Amygdala (tissue), 56 donors: Measurements from ENCODE around the gene HRK.
A peak's percentile ranks its signal among the peaks of the same experiment; 100 is the strongest.
"Not testable (repeated sequence)": the region's sequence is repeated elsewhere in the genome, so short reads cannot be mapped to it uniquely, and the experiment has no call there.

Source experiments
- DNase-seq, 56 donors: peaks; one replicate each; lab custom pipeline; 2025; lab: John Stamatoyannopoulos, UW

HRK gene

DNA sequence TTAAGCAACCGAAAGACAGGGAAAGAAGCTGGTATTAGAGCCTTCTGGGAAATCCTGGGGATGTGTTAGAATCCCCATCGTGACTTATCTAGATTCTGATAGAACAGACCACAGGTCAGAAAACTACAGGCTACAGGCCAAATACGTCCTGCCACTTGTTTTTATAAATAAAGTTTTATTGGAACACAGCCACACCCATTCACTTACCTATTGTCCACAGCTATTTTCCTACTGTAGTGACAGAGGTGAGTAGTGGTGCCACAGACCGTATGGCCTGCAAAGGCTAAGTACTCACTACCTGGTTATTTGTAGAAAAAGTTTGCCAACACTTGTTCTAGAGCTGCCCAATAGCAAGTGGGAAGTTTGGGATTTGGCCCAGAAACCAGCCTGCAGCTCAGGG, 53.8 kb downstream of the HRK start:
- no peak for DNase-seq

DNA sequence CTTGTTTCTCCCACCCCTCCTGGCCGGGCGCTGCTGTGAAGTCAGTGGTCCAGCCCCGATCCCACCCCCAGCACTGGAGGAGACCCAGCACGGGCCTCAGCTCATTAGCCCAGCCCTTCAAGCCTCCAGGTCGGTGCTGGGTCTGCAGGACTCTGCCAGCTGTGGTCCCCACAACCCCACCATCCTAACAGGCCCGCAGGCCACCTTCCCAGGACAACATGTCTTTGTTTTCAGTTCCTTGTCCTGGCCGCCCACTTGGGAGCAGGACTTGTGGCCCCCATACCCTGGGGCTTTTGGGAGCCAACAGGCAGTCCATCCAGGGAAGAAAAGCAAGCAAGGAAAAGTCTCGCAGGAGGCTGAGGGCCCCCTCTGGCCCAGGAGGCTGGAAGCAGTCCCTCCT, 60.0 kb downstream of the HRK start:
- DNase-seq = peak in 1 of 56 donors; percentile 2

DNA sequence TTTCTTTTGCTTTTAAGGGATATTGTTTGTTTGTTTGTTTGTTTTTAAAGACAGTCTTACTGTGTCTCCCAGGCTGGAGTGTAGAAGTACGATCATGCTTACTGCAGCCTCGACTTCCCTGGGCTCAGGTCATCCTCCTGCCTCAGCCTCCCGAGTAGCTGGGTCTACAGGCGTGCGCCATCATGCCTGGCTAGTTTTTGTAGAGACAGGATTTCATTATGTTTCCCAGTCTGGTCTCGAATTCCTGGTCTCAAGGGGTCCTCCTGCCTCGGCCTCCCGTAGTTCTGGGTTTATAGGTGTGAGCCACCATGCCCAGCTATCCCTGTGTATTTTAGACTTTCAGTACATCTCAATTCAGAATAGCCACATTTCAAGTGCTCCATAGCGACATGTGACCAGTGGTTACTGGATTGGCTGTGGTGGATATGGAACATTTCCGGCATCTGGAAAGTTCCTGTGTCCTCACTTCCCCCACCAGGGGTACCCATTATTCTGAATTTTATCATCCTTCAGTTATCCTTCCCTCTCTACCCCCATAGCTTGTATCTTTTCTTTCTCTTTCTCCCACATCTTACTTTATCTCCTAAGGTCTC, 61.1 kb downstream of the HRK start:
- DNase-seq = no peak

DNA sequence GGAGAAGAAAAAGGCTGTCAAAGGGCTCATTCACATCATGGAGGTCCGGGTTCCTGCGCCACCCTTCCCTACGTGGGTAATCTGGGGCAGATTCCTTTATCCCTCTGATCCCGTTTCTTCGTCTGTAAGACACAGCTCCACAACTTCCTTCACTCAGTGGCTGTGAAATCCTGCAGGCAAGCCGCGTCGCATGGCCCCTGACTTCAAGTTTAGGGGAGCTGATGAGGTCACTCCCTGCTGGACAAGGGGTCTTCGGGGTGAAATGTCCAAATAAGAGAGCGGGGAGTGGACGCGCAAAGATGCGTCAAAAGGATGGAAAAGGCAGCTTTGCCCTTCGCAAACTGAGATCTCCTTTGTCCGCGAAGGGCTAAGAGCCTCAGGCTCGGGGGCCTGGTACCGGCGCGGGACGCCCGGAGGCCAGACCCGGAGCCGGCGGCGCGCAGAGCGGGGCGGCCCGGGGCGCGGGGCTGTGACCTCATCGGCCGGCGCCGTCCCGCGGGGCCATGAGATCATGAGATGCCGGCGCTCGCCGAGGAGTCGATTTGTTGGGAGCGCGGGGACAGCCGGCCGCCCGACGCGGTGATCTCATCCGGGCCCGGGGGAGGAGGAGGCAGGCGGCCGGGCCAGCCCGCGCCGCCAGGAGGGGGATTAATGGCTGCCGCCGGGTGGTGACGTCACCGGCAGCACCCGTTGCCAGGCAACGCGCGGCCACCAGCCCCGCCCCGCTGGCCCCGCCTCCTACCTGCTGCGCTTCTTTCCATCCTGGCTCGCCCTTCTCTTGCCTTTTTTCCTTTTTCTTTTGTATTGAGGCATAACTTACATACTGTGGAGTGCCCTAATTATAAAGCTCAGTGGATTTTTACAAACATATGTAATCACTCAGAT, 62.1 kb downstream of the HRK start:
- DNase-seq = peak; percentile 14 to 94 (median 82)

DNA sequence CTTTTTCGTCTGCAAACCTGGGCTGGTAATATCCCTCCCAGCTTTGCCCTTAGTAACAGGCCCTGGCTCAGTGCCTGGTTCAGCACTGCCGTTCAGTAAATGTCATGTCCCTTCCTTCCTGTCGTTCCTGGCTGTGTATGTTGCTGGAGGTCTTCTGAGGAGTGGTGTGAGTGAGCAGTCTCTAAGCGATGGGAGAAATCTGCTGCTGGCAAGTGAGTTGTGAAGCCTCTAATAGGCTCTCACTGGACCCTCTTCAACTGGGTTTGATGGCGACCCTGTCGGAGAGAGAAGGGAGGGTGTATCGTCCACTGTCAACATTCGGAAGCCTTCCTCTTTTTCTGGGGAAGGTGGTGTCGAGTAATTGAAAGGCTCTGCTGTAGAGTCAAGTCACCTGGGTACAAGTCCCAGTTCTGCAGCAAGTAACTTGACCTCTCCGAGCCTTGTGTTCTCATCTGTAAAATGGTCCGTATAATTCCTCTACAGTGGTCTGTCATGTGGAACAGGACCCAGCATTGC, 62.8 kb downstream of the HRK start:
- DNase-seq = peak in 5 of 56 donors; percentile 2 to 20 (median 7)

DNA sequence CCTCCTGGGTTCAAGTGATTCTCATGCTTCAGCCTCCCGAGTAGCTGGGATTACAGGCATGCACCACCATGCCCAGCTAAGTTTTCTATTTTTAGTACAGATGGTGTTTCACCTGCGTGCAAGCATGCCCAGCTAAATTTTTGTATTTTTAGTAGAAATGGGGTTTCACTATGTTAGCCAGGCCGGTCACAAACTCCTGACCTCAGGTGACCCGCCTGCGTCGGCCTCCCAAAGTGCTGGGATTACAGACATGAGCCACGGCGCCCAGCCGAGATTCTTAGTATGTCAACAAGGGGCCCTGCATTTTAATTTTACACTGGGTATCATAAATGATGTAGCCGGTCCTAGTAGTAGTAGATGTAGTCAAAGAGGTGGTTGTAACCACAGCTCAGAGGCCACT, 66.5 kb downstream of the HRK start:
- DNase-seq = not testable (repeated sequence)

DNA sequence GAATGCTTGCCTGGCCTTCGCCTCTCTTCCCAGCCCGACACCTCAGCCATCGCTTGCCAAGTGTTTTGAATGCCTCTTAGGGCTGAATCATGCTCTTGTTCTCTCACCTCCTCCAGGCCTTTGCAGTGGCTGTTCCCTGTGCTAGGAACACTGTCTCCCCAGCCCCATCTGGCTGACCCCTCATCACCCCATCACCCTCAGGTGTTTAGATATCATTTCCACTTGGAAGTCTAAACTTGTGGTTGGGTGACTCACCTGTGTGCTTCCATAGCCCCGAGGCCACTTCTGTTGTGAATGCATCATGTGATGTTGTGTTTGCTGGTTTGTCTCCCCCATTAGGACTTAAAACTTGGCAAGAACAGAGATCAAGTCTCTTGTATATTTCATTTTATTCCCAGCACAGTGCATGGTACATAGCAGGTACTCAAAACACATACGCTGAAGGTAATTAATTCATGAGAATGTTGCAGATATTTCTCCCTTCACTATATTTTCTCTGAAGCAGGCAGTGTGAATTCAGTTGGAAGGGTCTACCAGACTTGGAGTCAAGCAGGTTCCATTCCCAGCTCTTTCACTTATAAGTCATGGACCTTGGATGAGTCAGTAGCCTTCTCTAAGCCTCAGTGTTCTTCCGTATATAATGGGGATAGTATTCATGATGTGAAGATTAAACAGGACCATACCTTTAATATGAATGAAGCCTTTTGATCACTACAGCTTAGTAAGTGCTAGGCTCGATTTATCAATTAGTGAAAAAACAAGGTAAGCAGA, 67.8 kb downstream of the HRK start:
- no peak for DNase-seq

DNA sequence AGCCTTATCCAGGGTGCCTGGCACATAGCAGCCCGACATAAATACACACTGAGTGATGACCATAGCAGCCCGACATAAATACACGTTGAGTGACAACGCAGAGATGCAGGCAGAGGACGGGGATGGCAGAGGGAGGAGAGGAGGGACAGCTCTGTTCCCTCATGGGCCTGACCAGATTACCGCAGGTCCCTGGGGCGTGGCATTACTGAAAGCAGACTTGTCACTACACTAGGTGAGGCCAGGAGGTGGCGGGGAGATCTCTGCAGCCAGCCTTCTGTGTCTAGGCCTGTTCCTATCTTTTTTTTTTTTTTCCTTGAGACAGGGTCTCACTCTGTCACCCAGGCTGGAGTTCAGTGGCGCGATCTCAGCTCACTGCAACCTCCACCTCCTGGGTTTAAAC, 69.0 kb downstream of the HRK start:
- no peak for DNase-seq

DNA sequence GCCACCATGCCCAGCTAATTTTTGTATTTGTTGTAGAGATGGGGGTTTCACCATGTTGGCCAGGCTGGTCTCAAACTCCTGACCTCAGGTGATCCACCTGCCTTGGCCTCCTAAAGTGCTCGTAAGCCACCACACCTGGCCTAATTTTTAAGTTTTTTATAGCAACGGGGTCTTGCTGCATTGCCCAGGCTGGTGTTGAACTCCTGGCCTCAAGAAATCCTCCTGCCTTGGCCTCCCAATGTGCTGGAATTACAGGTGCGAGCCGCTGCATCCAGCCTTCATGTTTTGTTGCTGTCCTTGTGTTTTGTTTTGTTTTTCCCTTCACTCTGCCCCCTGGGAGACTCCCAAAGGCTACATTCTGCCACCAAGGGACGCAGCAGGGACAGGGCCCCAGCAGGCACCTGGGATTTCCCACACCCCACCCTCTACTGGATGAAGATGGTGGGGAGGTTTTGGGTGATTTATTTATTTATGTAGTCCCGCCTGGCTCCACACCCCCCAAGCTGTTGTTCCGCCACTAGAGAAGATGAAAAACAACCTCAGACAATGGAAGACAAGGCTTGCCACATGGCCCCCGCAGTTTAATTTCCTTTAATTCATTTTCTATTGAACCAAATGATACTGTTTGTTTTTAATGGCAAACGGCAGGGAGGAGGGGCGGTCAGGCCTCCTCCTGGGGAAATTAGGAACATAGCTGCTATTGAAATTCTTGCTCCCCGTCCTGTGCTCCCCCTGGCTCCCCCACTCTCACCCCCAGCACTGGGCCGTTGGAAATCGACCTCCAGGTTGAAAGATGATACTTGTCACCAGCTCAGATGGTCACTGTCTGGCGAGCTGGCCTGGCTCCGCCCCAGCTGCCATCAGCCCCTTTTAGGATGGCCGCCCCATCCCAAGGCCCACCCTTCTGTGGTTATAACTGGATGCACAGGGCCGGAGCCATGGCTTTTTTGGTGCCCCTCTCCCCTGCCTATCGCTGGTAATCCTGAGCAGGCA, 72.8 kb downstream of the HRK start:
- no peak for DNase-seq

DNA sequence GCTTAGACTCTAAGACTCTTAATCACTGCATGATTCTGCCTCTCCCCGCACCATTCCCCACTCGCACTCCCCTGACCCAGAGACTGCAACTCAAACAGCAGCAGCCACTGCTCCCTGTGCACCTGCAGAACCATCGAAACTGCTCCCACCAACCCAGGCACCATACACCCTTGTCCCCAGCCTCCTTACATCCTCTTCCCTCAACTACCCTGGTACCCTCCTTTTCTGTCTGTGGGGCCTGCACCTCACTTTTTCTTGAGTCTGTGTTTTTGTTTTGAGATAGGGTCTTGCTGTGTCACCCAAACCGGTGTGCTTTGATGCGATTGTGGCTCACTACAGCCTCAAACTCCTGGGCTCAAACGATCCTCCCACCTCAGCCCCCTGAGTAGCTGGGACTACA, 73.7 kb downstream of the HRK start:
- no peak for DNase-seq

DNA sequence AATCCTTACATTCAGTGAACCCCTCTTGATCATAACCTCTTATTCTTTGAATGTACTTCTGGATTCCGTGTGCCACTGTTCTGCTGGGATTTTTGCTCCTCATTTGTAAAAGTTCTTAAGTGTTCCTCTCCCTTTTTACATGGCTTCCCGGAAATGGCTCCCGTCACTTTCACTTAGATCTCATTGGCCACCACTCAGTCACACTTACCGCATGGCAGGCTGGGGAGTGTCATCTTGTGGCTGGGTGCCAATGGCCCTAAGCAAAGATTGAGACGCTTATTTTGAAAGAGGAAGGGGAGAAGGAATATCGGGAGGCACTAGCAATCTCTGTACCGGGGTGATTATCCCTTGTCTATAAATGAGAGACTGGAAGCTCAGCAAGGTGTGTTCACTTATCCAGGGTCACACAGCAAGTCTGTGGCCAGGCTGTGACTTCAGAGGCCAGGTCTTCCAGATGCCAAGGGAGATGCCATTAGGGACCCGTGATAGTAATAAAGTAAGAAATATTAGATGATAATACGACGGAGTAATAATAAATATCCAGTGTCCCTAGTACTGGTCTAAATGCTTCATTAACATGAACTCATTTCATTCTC, 74.3 kb downstream of the HRK start:
- DNase-seq = no peak
